ENCODE data around the gene GBX2. TPM values are rescaled to one million over a fixed set of nuclear protein-coding genes. Genes with fewer than 3 reads are reported as not detected.

The GBX2 gene
- total RNA-seq, 1 donor from 2014 or later: not detected

GRCh38 chr2:236180831-236181453 lies 12.8 kb upstream of the GBX2 start:
- peak; percentile 37 for DNase-seq (ENCODE audit: low spot score)

- no peak for DNase-seq (ENCODE audit: low spot score)
These were observed 12.1 kb upstream of the GBX2 start for GRCh38 chr2:236180076-236180816.

- DNase-seq (ENCODE audit: low spot score): no peak
These were observed 11.3 kb upstream of the GBX2 start for GRCh38 chr2:236179236-236180075.

GRCh38 chr2:236178890-236179235 lies 10.7 kb upstream of the GBX2 start:
- no peak for DNase-seq (ENCODE audit: low spot score)

- peak; percentile 30 for DNase-seq (ENCODE audit: low spot score)
These were observed 10.0 kb upstream of the GBX2 start for GRCh38 chr2:236177967-236178889.

GRCh38 chr2:236177604-236177966 lies 9.4 kb upstream of the GBX2 start:
- no peak for DNase-seq (ENCODE audit: low spot score)

- no peak for DNase-seq (ENCODE audit: low spot score)
These were observed 8.8 kb upstream of the GBX2 start for GRCh38 chr2:236176951-236177350.

- no peak for DNase-seq (ENCODE audit: low spot score)
These were observed 8.2 kb upstream of the GBX2 start for GRCh38 chr2:236176417-236176816.

- DNase-seq (ENCODE audit: low spot score): no peak
These were observed 7.5 kb upstream of the GBX2 start for GRCh38 chr2:236175548-236176150.

GRCh38 chr2:236173729-236174607 lies 5.8 kb upstream of the GBX2 start:
- DNase-seq (ENCODE audit: low spot score): no peak

- no peak for DNase-seq (ENCODE audit: low spot score)
These were observed 5.0 kb upstream of the GBX2 start for GRCh38 chr2:236173036-236173728.

GRCh38 chr2:236172255-236173035 lies 4.3 kb upstream of the GBX2 start:
- DNase-seq (ENCODE audit: low spot score): no peak

GRCh38 chr2:236171680-236172254 lies 3.6 kb upstream of the GBX2 start:
- no peak for DNase-seq (ENCODE audit: low spot score)

- no peak for DNase-seq (ENCODE audit: low spot score)
These were observed 3.0 kb upstream of the GBX2 start for GRCh38 chr2:236171181-236171679.

- no peak for DNase-seq (ENCODE audit: low spot score)
These were observed 2.5 kb upstream of the GBX2 start for GRCh38 chr2:236170590-236171165.

GRCh38 chr2:236169741-236170589 lies 1.8 kb upstream of the GBX2 start:
- DNase-seq (ENCODE audit: low spot score): no peak

- no peak for DNase-seq (ENCODE audit: low spot score)
These were observed 1.1 kb upstream of the GBX2 start for GRCh38 chr2:236169151-236169721.
